T-helper 17 cell (primary cell): ENCODE measurements around the gene PEMT. TPM values are rescaled to one million over a fixed set of nuclear protein-coding genes. Genes with fewer than 3 reads are reported as not detected.

ENCODE experiments used
- ATAC-seq: fragments of 150-1000 bp; cut with Tn5 transposase; 2 replicates; pipeline ENCODE4 v1.10.0; 2021; ENCODE audit warnings: mild to moderate bottlenecking, moderate library complexity
- DNase-seq, 3 donors: peaks; one replicate each; pipeline versions ENCODE4 v3.0.0 to v3.0.0-alpha.2; 2020 to 2021
- H3K9me3 ChIP-seq: one replicate; pipeline ENCODE4 v1.7.0; 2013; ENCODE audit warnings: low read length, mild to moderate bottlenecking; ENCODE audit not compliant: control insufficient read depth, poor library complexity, severe bottlenecking
- H3K27ac Mint-ChIP-seq: one replicate; pipeline ENCODE4 v1.8.0; 2022; ENCODE audit warnings: mild to moderate bottlenecking, moderate library complexity, mixed read lengths
- H3K27me3 Mint-ChIP-seq: one replicate; pipeline ENCODE4 v1.8.0; 2022; ENCODE audit warnings: mixed read lengths
- H3K36me3 Mint-ChIP-seq: one replicate; pipeline ENCODE4 v1.8.0; 2022; ENCODE audit warnings: low read depth, mixed read lengths
- H3K4me1 Mint-ChIP-seq: one replicate; pipeline ENCODE4 v1.8.0; 2022; ENCODE audit warnings: mild to moderate bottlenecking, mixed read lengths
- H3K4me3 Mint-ChIP-seq: one replicate; pipeline ENCODE4 v1.8.0; 2022; ENCODE audit warnings: mild to moderate bottlenecking, moderate library complexity, mixed read lengths
- total RNA-seq, 4 donors: library from RNA in 2 of 4; stranded (reverse) in 2 of 4; gene quantifications; one replicate each; pipeline ENCODE4 v1.2.3 and lab custom pipeline; 2022 to 2026

Gene PEMT
- total RNA-seq, 2 donors from 2014 or later: 13.8 to 14.8 TPM

GRCh38 chr17:17593222-17593620, 1.7 kb upstream of the PEMT start:
- Mint-ChIP-seq H3K4me1 (peaks cover 18% of the 10 kb centered on the region), H3K36me3 (peaks cover 2% of the 10 kb centered on the region), H3K4me3 (no peak overlapping the region), H3K27me3 (no peaks in the 10 kb centered on the region), H3K27ac (no peak overlapping the region)
- ATAC-seq (no peak), DNase-seq (no peak)
- no peaks in the 10 kb centered on the region for H3K9me3 ChIP-seq

GRCh38 chr17:17590883-17591354, 589 bp downstream of the PEMT start:
- ATAC-seq: no peak
- peaks cover 2% of the 10 kb centered on the region for H3K36me3 Mint-ChIP-seq
- H3K27ac Mint-ChIP-seq: peak overlapping the region; percentile 95

GRCh38 chr17:17590141-17590751, 1.3 kb downstream of the PEMT start:
- H3K9me3 ChIP-seq: no peaks in the 10 kb centered on the region
- DNase-seq (no peak), ATAC-seq (no peak)
- Mint-ChIP-seq H3K4me1 (peaks cover 21% of the 10 kb centered on the region), H3K27me3 (no peaks in the 10 kb centered on the region), H3K4me3 (peak overlapping the region; percentile 97), H3K27ac (peak overlapping the region; percentile 95), H3K36me3 (peaks cover 2% of the 10 kb centered on the region)

More at GRCh38 chr17:17590883-17591354, 589 bp downstream of the PEMT start:
- Mint-ChIP-seq H3K4me1 (peaks cover 21% of the 10 kb centered on the region), H3K4me3 (peak overlapping the region; percentile 97), H3K27me3 (no peaks in the 10 kb centered on the region)
- H3K9me3 ChIP-seq: no peaks in the 10 kb centered on the region
- no peak for DNase-seq

GRCh38 chr17:17587614-17588337, 3.7 kb downstream of the PEMT start:
- no peak for ATAC-seq
- Mint-ChIP-seq H3K4me1 (peaks cover 21% of the 10 kb centered on the region), H3K27ac (peak overlapping the region; percentile 45), H3K36me3 (peaks cover 2% of the 10 kb centered on the region), H3K27me3 (no peaks in the 10 kb centered on the region), H3K4me3 (no peak overlapping the region)
- H3K9me3 ChIP-seq: no peaks in the 10 kb centered on the region
- no peak for DNase-seq

GRCh38 chr17:17582372-17582771, 9.1 kb downstream of the PEMT start:
- H3K36me3 Mint-ChIP-seq: no peaks in the 10 kb centered on the region
- no peaks in the 10 kb centered on the region for H3K27me3 Mint-ChIP-seq

GRCh38 chr17:17581509-17581908, 10.0 kb downstream of the PEMT start:
- Mint-ChIP-seq H3K4me1 (peaks cover 6% of the 10 kb centered on the region), H3K36me3 (no peaks in the 10 kb centered on the region), H3K27me3 (no peaks in the 10 kb centered on the region), H3K27ac (no peak overlapping the region), H3K4me3 (no peak overlapping the region)
- no peak for DNase-seq
- no peak for ATAC-seq
- H3K9me3 ChIP-seq: no peaks in the 10 kb centered on the region

More at GRCh38 chr17:17582372-17582771, 9.1 kb downstream of the PEMT start:
- H3K9me3 ChIP-seq: no peaks in the 10 kb centered on the region
- DNase-seq (no peak), ATAC-seq (no peak)
- Mint-ChIP-seq H3K27ac (no peak overlapping the region), H3K4me3 (no peak overlapping the region), H3K4me1 (peaks cover 6% of the 10 kb centered on the region)

- Mint-ChIP-seq H3K4me3 (no peak overlapping the region), H3K27me3 (no peaks in the 10 kb centered on the region), H3K36me3 (no peaks in the 10 kb centered on the region), H3K4me1 (peaks cover 3% of the 10 kb centered on the region), H3K27ac (no peak overlapping the region)
- DNase-seq (no peak), ATAC-seq (no peak)
- no peaks in the 10 kb centered on the region for H3K9me3 ChIP-seq
These were observed 10.6 kb downstream of the PEMT start for GRCh38 chr17:17580662-17581470.

- H3K9me3 ChIP-seq: no peaks in the 10 kb centered on the region
- no peak overlapping the region for H3K27ac Mint-ChIP-seq
- no peak for ATAC-seq
These were observed 11.8 kb downstream of the PEMT start for GRCh38 chr17:17579691-17580090.

GRCh38 chr17:17577373-17577772, 14.1 kb downstream of the PEMT start:
- Mint-ChIP-seq H3K27me3 (no peaks in the 10 kb centered on the region), H3K27ac (no peak overlapping the region)
- no peaks in the 10 kb centered on the region for H3K9me3 ChIP-seq

More at GRCh38 chr17:17579691-17580090, 11.8 kb downstream of the PEMT start:
- Mint-ChIP-seq H3K4me3 (no peak overlapping the region), H3K27me3 (no peaks in the 10 kb centered on the region), H3K36me3 (no peaks in the 10 kb centered on the region), H3K4me1 (peaks cover 3% of the 10 kb centered on the region)
- DNase-seq: no peak

GRCh38 chr17:17576772-17577234, 14.7 kb downstream of the PEMT start:
- DNase-seq (no peak), ATAC-seq (no peak)
- Mint-ChIP-seq H3K4me3 (no peak overlapping the region), H3K4me1 (peaks cover 7% of the 10 kb centered on the region), H3K27me3 (no peaks in the 10 kb centered on the region), H3K27ac (no peak overlapping the region), H3K36me3 (no peaks in the 10 kb centered on the region)
- H3K9me3 ChIP-seq: no peaks in the 10 kb centered on the region

More at GRCh38 chr17:17577373-17577772, 14.1 kb downstream of the PEMT start:
- Mint-ChIP-seq H3K4me3 (no peak overlapping the region), H3K36me3 (no peaks in the 10 kb centered on the region), H3K4me1 (peaks cover 3% of the 10 kb centered on the region)
- no peak for DNase-seq
- no peak for ATAC-seq

- ATAC-seq (no peak), DNase-seq (no peak)
- Mint-ChIP-seq H3K27me3 (no peaks in the 10 kb centered on the region), H3K27ac (no peak overlapping the region), H3K4me1 (peaks cover 6% of the 10 kb centered on the region), H3K4me3 (no peak overlapping the region), H3K36me3 (peaks cover 3% of the 10 kb centered on the region)
- no peaks in the 10 kb centered on the region for H3K9me3 ChIP-seq
These were observed 15.9 kb downstream of the PEMT start for GRCh38 chr17:17575360-17576251.

GRCh38 chr17:17573912-17574311, 17.6 kb downstream of the PEMT start:
- Mint-ChIP-seq H3K4me1 (peaks cover 8% of the 10 kb centered on the region), H3K27ac (no peak overlapping the region), H3K27me3 (no peaks in the 10 kb centered on the region), H3K36me3 (peaks cover 3% of the 10 kb centered on the region), H3K4me3 (no peak overlapping the region)
- no peak for DNase-seq
- H3K9me3 ChIP-seq: no peaks in the 10 kb centered on the region
- ATAC-seq: no peak
